Measurements from ENCODE around the gene PRSS36.
"Not testable (repeated sequence)": the region's sequence is repeated elsewhere in the genome, so short reads cannot be mapped to it uniquely, and the experiment has no call there.

DNA sequence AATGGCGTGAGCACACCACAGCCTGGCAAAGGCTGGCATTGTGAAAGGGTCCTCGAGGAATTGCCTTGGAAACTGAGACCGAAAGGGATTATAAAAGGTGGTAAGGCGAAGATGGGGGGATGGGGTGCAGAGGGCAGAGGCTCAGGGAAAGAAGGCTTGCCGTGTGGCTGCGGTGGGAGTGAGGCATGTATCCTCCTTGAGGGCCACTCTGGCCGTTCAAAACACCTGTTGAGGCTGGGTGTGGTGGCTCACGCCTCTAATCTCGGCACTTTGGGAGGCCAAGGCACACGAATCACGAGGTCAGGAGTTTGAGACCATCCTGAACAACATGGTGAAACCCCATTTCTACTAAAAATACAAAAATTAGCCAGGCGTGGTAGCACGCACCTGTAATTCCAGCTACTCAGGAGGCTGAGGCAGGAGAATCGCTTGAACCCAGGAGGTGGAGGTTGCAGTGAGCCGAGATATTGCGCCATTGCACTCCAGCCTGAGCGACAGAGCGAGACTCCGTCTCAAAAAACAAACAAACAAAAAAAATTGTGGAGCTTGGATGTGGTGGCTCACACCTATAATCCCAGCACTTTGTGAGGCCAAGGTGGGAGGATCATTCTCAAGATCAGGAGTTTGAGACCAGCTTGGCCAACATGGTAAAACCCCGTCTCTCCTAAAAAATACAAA is 12.9 kb downstream of the PRSS36 start:
- TF ChIP-seq, protein P1, sequence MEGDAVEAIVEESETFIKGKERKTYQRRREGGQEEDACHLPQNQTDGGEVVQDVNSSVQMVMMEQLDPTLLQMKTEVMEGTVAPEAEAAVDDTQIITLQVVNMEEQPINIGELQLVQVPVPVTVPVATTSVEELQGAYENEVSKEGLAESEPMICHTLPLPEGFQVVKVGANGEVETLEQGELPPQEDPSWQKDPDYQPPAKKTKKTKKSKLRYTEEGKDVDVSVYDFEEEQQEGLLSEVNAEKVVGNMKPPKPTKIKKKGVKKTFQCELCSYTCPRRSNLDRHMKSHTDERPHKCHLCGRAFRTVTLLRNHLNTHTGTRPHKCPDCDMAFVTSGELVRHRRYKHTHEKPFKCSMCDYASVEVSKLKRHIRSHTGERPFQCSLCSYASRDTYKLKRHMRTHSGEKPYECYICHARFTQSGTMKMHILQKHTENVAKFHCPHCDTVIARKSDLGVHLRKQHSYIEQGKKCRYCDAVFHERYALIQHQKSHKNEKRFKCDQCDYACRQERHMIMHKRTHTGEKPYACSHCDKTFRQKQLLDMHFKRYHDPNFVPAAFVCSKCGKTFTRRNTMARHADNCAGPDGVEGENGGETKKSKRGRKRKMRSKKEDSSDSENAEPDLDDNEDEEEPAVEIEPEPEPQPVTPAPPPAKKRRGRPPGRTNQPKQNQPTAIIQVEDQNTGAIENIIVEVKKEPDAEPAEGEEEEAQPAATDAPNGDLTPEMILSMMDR (IDR thresholded peaks at IDR 0.05; ENCODE audit: insufficient read depth, low read length), result not testable (repeated sequence)
- TF ChIP-seq POLR2AphosphoS5 (IDR thresholded peaks at IDR 0.05; ENCODE audit: low read depth), result not testable (repeated sequence)
- TF ChIP-seq, protein P2, sequence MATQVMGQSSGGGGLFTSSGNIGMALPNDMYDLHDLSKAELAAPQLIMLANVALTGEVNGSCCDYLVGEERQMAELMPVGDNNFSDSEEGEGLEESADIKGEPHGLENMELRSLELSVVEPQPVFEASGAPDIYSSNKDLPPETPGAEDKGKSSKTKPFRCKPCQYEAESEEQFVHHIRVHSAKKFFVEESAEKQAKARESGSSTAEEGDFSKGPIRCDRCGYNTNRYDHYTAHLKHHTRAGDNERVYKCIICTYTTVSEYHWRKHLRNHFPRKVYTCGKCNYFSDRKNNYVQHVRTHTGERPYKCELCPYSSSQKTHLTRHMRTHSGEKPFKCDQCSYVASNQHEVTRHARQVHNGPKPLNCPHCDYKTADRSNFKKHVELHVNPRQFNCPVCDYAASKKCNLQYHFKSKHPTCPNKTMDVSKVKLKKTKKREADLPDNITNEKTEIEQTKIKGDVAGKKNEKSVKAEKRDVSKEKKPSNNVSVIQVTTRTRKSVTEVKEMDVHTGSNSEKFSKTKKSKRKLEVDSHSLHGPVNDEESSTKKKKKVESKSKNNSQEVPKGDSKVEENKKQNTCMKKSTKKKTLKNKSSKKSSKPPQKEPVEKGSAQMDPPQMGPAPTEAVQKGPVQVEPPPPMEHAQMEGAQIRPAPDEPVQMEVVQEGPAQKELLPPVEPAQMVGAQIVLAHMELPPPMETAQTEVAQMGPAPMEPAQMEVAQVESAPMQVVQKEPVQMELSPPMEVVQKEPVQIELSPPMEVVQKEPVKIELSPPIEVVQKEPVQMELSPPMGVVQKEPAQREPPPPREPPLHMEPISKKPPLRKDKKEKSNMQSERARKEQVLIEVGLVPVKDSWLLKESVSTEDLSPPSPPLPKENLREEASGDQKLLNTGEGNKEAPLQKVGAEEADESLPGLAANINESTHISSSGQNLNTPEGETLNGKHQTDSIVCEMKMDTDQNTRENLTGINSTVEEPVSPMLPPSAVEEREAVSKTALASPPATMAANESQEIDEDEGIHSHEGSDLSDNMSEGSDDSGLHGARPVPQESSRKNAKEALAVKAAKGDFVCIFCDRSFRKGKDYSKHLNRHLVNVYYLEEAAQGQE (IDR thresholded peaks at IDR 0.05; ENCODE audit: insufficient replicate concordance, low read depth), result not testable (repeated sequence)

Data from HL-60 (cell line).